H1 (cell line): ENCODE results near the gene DHRS13.

Experiments used
- CBX5 ChIP-seq: fragments of 300-800, 300-1000 bp; sonication (generic); IDR thresholded peaks from 2 replicates; pipeline ENCODE4 v1.7.1; 2016; ENCODE audit warnings: antibody characterized with exemption, low read length, low read depth
- CTCF ChIP-seq, 3 experiments: IDR thresholded peaks; 1 replicate in 2 of 3; 2 replicates in 1 of 3; pipeline versions ENCODE4 v1.5.1 to v1.6.1; 2011; ENCODE audit warnings: low read length in 3 of 3, mild to moderate bottlenecking in 3 of 3, inconsistent platforms in 2 of 3, low read depth in 1 of 3, moderate library complexity in 1 of 3; ENCODE audit not compliant: insufficient read depth in 1 of 3; ENCODE audit errors: control extremely low read depth in 1 of 3
- EP300 ChIP-seq, 2 experiments: IDR thresholded peaks; 1 replicate in 1 of 2; 2 replicates in 1 of 2; pipeline ENCODE4 v1.6.1; 2011 to 2012; ENCODE audit warnings: low read depth in 2 of 2, low read length in 2 of 2, mild to moderate bottlenecking in 2 of 2, borderline replicate concordance in 1 of 2, inconsistent platforms in 1 of 2, moderate library complexity in 1 of 2
- GABPA ChIP-seq: IDR thresholded peaks from 2 replicates; pipeline ENCODE4 v1.6.1; 2011; ENCODE audit warnings: mild to moderate bottlenecking, low read length, moderate library complexity, borderline replicate concordance; ENCODE audit not compliant: insufficient read depth
- NRF1 ChIP-seq: IDR thresholded peaks from 2 replicates; pipeline ENCODE4 v1.6.1; 2011; ENCODE audit warnings: mild to moderate bottlenecking, low read depth, low read length, improper control_type of control experiment
- POLR2A ChIP-seq, 2 experiments: IDR thresholded peaks; 1 replicate in 1 of 2; 2 replicates in 1 of 2; pipeline ENCODE4 v1.6.1; 2011; ENCODE audit warnings: low read depth in 2 of 2, low read length in 2 of 2, mild to moderate bottlenecking in 2 of 2; ENCODE audit errors: control extremely low read depth in 1 of 2
- SP4 ChIP-seq: IDR thresholded peaks from 2 replicates; pipeline ENCODE4 v1.6.1; 2012; ENCODE audit warnings: low read length, inconsistent platforms
- TF ChIP-seq, protein P1 (sequence below): fragments of 300-600 bp; sonication (generic); IDR thresholded peaks from 2 replicates; pipeline ENCODE4 v1.7.1; 2012; ENCODE audit warnings: low read length, moderate library complexity, mild to moderate bottlenecking, inconsistent platforms; ENCODE audit not compliant: insufficient replicate concordance

DNA sequence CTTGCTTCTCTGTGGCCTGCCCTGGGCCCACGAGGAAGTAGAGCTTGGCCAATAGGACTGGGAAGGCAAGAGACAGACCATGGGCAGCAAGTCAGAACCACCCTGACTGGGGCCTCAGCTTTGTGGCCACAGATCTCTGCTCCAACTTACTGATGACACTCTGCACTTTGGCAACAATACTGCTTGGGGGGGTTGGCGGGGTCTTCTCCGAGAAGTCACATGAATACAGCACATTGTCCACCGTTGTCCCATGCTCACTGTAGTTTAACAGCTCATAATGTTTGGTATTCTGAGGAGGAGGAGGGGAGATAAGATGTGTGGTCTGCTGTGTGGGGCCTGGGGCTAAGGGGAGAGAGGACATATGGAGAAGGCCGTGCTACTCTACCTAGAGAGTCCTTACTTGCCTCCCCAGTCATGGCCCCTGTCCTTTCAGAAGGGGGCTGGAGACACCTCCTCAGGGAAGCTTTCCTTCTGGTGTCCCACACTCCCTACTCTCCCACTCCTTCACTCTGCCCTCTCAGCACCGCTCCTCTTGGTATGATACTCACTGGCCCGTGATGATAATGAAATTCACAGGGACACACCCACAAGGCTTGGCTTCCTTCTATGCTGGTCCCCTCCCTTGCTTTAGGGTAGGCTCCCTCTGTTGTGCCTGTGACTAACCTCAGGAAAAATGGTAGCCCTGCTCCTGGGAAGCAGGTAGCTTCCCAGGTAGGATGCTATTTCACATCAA lies 4.0 kb upstream of the DHRS13 start:
- TF ChIP-seq GABPA: no peak
- no peak for TF ChIP-seq CBX5
- TF ChIP-seq CTCF (IDR thresholded peaks at IDR 0.05; ENCODE audit: control extremely low read depth in 1 of 3, insufficient read depth in 1 of 3, low read depth in 1 of 3, low read length in 3 of 3): no peak
- TF ChIP-seq, protein P1, sequence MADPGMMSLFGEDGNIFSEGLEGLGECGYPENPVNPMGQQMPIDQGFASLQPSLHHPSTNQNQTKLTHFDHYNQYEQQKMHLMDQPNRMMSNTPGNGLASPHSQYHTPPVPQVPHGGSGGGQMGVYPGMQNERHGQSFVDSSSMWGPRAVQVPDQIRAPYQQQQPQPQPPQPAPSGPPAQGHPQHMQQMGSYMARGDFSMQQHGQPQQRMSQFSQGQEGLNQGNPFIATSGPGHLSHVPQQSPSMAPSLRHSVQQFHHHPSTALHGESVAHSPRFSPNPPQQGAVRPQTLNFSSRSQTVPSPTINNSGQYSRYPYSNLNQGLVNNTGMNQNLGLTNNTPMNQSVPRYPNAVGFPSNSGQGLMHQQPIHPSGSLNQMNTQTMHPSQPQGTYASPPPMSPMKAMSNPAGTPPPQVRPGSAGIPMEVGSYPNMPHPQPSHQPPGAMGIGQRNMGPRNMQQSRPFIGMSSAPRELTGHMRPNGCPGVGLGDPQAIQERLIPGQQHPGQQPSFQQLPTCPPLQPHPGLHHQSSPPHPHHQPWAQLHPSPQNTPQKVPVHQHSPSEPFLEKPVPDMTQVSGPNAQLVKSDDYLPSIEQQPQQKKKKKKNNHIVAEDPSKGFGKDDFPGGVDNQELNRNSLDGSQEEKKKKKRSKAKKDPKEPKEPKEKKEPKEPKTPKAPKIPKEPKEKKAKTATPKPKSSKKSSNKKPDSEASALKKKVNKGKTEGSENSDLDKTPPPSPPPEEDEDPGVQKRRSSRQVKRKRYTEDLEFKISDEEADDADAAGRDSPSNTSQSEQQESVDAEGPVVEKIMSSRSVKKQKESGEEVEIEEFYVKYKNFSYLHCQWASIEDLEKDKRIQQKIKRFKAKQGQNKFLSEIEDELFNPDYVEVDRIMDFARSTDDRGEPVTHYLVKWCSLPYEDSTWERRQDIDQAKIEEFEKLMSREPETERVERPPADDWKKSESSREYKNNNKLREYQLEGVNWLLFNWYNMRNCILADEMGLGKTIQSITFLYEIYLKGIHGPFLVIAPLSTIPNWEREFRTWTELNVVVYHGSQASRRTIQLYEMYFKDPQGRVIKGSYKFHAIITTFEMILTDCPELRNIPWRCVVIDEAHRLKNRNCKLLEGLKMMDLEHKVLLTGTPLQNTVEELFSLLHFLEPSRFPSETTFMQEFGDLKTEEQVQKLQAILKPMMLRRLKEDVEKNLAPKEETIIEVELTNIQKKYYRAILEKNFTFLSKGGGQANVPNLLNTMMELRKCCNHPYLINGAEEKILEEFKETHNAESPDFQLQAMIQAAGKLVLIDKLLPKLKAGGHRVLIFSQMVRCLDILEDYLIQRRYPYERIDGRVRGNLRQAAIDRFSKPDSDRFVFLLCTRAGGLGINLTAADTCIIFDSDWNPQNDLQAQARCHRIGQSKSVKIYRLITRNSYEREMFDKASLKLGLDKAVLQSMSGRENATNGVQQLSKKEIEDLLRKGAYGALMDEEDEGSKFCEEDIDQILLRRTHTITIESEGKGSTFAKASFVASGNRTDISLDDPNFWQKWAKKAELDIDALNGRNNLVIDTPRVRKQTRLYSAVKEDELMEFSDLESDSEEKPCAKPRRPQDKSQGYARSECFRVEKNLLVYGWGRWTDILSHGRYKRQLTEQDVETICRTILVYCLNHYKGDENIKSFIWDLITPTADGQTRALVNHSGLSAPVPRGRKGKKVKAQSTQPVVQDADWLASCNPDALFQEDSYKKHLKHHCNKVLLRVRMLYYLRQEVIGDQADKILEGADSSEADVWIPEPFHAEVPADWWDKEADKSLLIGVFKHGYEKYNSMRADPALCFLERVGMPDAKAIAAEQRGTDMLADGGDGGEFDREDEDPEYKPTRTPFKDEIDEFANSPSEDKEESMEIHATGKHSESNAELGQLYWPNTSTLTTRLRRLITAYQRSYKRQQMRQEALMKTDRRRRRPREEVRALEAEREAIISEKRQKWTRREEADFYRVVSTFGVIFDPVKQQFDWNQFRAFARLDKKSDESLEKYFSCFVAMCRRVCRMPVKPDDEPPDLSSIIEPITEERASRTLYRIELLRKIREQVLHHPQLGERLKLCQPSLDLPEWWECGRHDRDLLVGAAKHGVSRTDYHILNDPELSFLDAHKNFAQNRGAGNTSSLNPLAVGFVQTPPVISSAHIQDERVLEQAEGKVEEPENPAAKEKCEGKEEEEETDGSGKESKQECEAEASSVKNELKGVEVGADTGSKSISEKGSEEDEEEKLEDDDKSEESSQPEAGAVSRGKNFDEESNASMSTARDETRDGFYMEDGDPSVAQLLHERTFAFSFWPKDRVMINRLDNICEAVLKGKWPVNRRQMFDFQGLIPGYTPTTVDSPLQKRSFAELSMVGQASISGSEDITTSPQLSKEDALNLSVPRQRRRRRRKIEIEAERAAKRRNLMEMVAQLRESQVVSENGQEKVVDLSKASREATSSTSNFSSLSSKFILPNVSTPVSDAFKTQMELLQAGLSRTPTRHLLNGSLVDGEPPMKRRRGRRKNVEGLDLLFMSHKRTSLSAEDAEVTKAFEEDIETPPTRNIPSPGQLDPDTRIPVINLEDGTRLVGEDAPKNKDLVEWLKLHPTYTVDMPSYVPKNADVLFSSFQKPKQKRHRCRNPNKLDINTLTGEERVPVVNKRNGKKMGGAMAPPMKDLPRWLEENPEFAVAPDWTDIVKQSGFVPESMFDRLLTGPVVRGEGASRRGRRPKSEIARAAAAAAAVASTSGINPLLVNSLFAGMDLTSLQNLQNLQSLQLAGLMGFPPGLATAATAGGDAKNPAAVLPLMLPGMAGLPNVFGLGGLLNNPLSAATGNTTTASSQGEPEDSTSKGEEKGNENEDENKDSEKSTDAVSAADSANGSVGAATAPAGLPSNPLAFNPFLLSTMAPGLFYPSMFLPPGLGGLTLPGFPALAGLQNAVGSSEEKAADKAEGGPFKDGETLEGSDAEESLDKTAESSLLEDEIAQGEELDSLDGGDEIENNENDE: no peak
- TF ChIP-seq NRF1: no peak
- TF ChIP-seq POLR2A (IDR thresholded peaks at IDR 0.05; ENCODE audit: control extremely low read depth in 1 of 2, low read depth in 2 of 2, low read length in 2 of 2): peak in 1 of 2 experiments; percentile 21; a peak in 1 of 3 replicates
- TF ChIP-seq EP300 (IDR thresholded peaks at IDR 0.05; ENCODE audit: borderline replicate concordance in 1 of 2, low read depth in 2 of 2, low read length in 2 of 2): no peak
- TF ChIP-seq SP4: no peak
